GM12874 (cell line): ENCODE results near the gene PMM1.

Experiments used
- CTCF ChIP-seq: IDR thresholded peaks from 2 replicates; pipeline ENCODE4 v1.5.1; 2011; ENCODE audit warnings: low read depth, mild to moderate bottlenecking, control low read depth, low read length, moderate library complexity; ENCODE audit not compliant: insufficient read depth

PMM1 gene

GRCh38 chr22:41528938-41529561 is 60.6 kb downstream of the PMM1 start:
- no peak for TF ChIP-seq CTCF

GRCh38 chr22:41528132-41528766 is 61.4 kb downstream of the PMM1 start:
- TF ChIP-seq CTCF = no peak
